Memory B cell (primary cell): ENCODE measurements around the gene N4BP2L2.

Experiments
- ATAC-seq: fragments of 150-1000 bp; cut with Tn5 transposase; 2 replicates; pipeline ENCODE4 v1.10.0; 2021; ENCODE audit warnings: low read depth, mild to moderate bottlenecking, moderate library complexity
- DNase-seq, 2 donors: peaks; one replicate each; pipeline ENCODE4 v3.0.0; 2022; ENCODE audit warnings: low spot score in 2 of 2
- H3K27ac Mint-ChIP-seq: one replicate; pipeline ENCODE4 v1.8.0; 2022; ENCODE audit warnings: mild to moderate bottlenecking, moderate library complexity, mixed read lengths
- H3K27me3 Mint-ChIP-seq: one replicate; pipeline ENCODE4 v1.8.0; 2022; ENCODE audit warnings: mixed read lengths
- H3K36me3 Mint-ChIP-seq: one replicate; pipeline ENCODE4 v1.8.0; 2022; ENCODE audit warnings: mild to moderate bottlenecking, mixed read lengths
- H3K4me1 Mint-ChIP-seq: one replicate; pipeline ENCODE4 v1.8.0; 2022; ENCODE audit warnings: mixed read lengths
- H3K4me3 Mint-ChIP-seq: one replicate; pipeline ENCODE4 v1.8.0; 2022; ENCODE audit warnings: mild to moderate bottlenecking, moderate library complexity, mixed read lengths
- H3K9me3 Mint-ChIP-seq: one replicate; pipeline ENCODE4 v1.8.0; 2022; ENCODE audit warnings: mixed read lengths

N4BP2L2 gene

GRCh38 chr13:32549788-32550187 is 11.2 kb upstream of the N4BP2L2 start:
- Mint-ChIP-seq H3K27ac (no peak overlapping the region), H3K4me1 (peaks cover 7% of the 10 kb centered on the region), H3K36me3 (peaks cover 3% of the 10 kb centered on the region), H3K4me3 (no peak overlapping the region), H3K27me3 (peaks cover 3% of the 10 kb centered on the region), H3K9me3 (peaks cover 1% of the 10 kb centered on the region)
- no peak for DNase-seq
- ATAC-seq = no peak

GRCh38 chr13:32548837-32549236 is 10.2 kb upstream of the N4BP2L2 start:
- Mint-ChIP-seq H3K36me3 (peaks cover 3% of the 10 kb centered on the region), H3K27me3 (peaks cover 3% of the 10 kb centered on the region), H3K9me3 (peaks cover 1% of the 10 kb centered on the region), H3K4me3 (no peak overlapping the region), H3K27ac (no peak overlapping the region), H3K4me1 (peaks cover 7% of the 10 kb centered on the region)
- no peak for ATAC-seq
- no peak for DNase-seq

GRCh38 chr13:32545083-32545482 is 6.5 kb upstream of the N4BP2L2 start:
- Mint-ChIP-seq H3K27ac (peak overlapping the region; percentile 40), H3K4me1 (peaks cover 7% of the 10 kb centered on the region), H3K27me3 (no peaks in the 10 kb centered on the region), H3K9me3 (no peaks in the 10 kb centered on the region), H3K36me3 (no peaks in the 10 kb centered on the region), H3K4me3 (no peak overlapping the region)
- ATAC-seq (peak; percentile 90), DNase-seq (no peak)

GRCh38 chr13:32542221-32542620 is 3.6 kb upstream of the N4BP2L2 start:
- Mint-ChIP-seq H3K4me3 (no peak overlapping the region), H3K4me1 (peaks cover 14% of the 10 kb centered on the region), H3K9me3 (no peaks in the 10 kb centered on the region), H3K27ac (no peak overlapping the region), H3K27me3 (no peaks in the 10 kb centered on the region), H3K36me3 (no peaks in the 10 kb centered on the region)
- no peak for ATAC-seq
- no peak for DNase-seq

- H3K36me3 Mint-ChIP-seq = peaks cover 23% of the 10 kb centered on the region
- peak overlapping the region; percentile 97 for H3K4me3 Mint-ChIP-seq
- ATAC-seq (peak; percentile 71), DNase-seq (no peak)
- peaks cover 33% of the 10 kb centered on the region for H3K4me1 Mint-ChIP-seq
- peak overlapping the region; percentile 100 for H3K27ac Mint-ChIP-seq
- H3K27me3 Mint-ChIP-seq = no peaks in the 10 kb centered on the region
- no peaks in the 10 kb centered on the region for H3K9me3 Mint-ChIP-seq
These were observed 413 bp downstream of the N4BP2L2 start for GRCh38 chr13:32538143-32538620.

GRCh38 chr13:32537580-32538142 is 934 bp downstream of the N4BP2L2 start:
- ATAC-seq = peak; percentile 16
- Mint-ChIP-seq H3K36me3 (peaks cover 23% of the 10 kb centered on the region), H3K27ac (peak overlapping the region; percentile 100), H3K9me3 (no peaks in the 10 kb centered on the region), H3K27me3 (no peaks in the 10 kb centered on the region), H3K4me3 (peak overlapping the region; percentile 97), H3K4me1 (peaks cover 33% of the 10 kb centered on the region)
- DNase-seq = no peak

GRCh38 chr13:32535748-32536147 is 2.8 kb downstream of the N4BP2L2 start:
- no peak for DNase-seq
- no peaks in the 10 kb centered on the region for H3K9me3 Mint-ChIP-seq
- peaks cover 23% of the 10 kb centered on the region for H3K36me3 Mint-ChIP-seq
- ATAC-seq = no peak
- H3K27me3 Mint-ChIP-seq = no peaks in the 10 kb centered on the region
- peaks cover 47% of the 10 kb centered on the region for H3K4me1 Mint-ChIP-seq
- no peak overlapping the region for H3K4me3 Mint-ChIP-seq
- H3K27ac Mint-ChIP-seq = peak overlapping the region; percentile 43

- Mint-ChIP-seq H3K4me3 (no peak overlapping the region), H3K4me1 (peaks cover 47% of the 10 kb centered on the region), H3K9me3 (no peaks in the 10 kb centered on the region), H3K27me3 (no peaks in the 10 kb centered on the region), H3K27ac (peak overlapping the region; percentile 16), H3K36me3 (peaks cover 23% of the 10 kb centered on the region)
- DNase-seq = no peak
- ATAC-seq = no peak
These were observed 3.5 kb downstream of the N4BP2L2 start for GRCh38 chr13:32535115-32535514.

GRCh38 chr13:32530841-32531253 is 7.7 kb downstream of the N4BP2L2 start:
- Mint-ChIP-seq H3K4me1 (peaks cover 37% of the 10 kb centered on the region), H3K9me3 (no peaks in the 10 kb centered on the region), H3K36me3 (peaks cover 17% of the 10 kb centered on the region), H3K27ac (peak overlapping the region; percentile 84), H3K27me3 (no peaks in the 10 kb centered on the region), H3K4me3 (peak overlapping the region; percentile 39)
- ATAC-seq (peak; percentile 75), DNase-seq (no peak)

- Mint-ChIP-seq H3K27ac (peak overlapping the region; percentile 10), H3K4me3 (no peak overlapping the region), H3K9me3 (no peaks in the 10 kb centered on the region), H3K27me3 (no peaks in the 10 kb centered on the region), H3K36me3 (peaks cover 12% of the 10 kb centered on the region), H3K4me1 (peaks cover 24% of the 10 kb centered on the region)
- DNase-seq (no peak), ATAC-seq (no peak)
These were observed 10.2 kb downstream of the N4BP2L2 start for GRCh38 chr13:32528358-32528757.

GRCh38 chr13:32527151-32527550 is 11.4 kb downstream of the N4BP2L2 start:
- H3K27ac Mint-ChIP-seq = no peak overlapping the region
- H3K9me3 Mint-ChIP-seq = no peaks in the 10 kb centered on the region
- peaks cover 20% of the 10 kb centered on the region for H3K4me1 Mint-ChIP-seq
- H3K27me3 Mint-ChIP-seq = no peaks in the 10 kb centered on the region
- ATAC-seq = no peak
- H3K36me3 Mint-ChIP-seq = peaks cover 12% of the 10 kb centered on the region
- DNase-seq = no peak
- no peak overlapping the region for H3K4me3 Mint-ChIP-seq

GRCh38 chr13:32525766-32526165 is 12.8 kb downstream of the N4BP2L2 start:
- ATAC-seq = no peak
- no peaks in the 10 kb centered on the region for H3K9me3 Mint-ChIP-seq
- no peaks in the 10 kb centered on the region for H3K27me3 Mint-ChIP-seq
- H3K4me1 Mint-ChIP-seq = peaks cover 8% of the 10 kb centered on the region
- H3K36me3 Mint-ChIP-seq = peaks cover 15% of the 10 kb centered on the region
- H3K27ac Mint-ChIP-seq = no peak overlapping the region
- DNase-seq = no peak
- no peak overlapping the region for H3K4me3 Mint-ChIP-seq

GRCh38 chr13:32515246-32515645 is 23.3 kb downstream of the N4BP2L2 start:
- H3K27ac Mint-ChIP-seq = no peak overlapping the region
- H3K9me3 Mint-ChIP-seq = no peaks in the 10 kb centered on the region
- DNase-seq = no peak
- no peak overlapping the region for H3K4me3 Mint-ChIP-seq
- no peaks in the 10 kb centered on the region for H3K27me3 Mint-ChIP-seq
- no peak for ATAC-seq
- peaks cover 19% of the 10 kb centered on the region for H3K36me3 Mint-ChIP-seq
- H3K4me1 Mint-ChIP-seq = no peaks in the 10 kb centered on the region

- no peak overlapping the region for H3K4me3 Mint-ChIP-seq
- no peaks in the 10 kb centered on the region for H3K4me1 Mint-ChIP-seq
- ATAC-seq (no peak), DNase-seq (no peak)
- no peak overlapping the region for H3K27ac Mint-ChIP-seq
- no peaks in the 10 kb centered on the region for H3K9me3 Mint-ChIP-seq
- H3K27me3 Mint-ChIP-seq = no peaks in the 10 kb centered on the region
- H3K36me3 Mint-ChIP-seq = peaks cover 10% of the 10 kb centered on the region
These were observed 27.1 kb downstream of the N4BP2L2 start for GRCh38 chr13:32511482-32511881.

GRCh38 chr13:32504876-32505275 is 33.7 kb downstream of the N4BP2L2 start:
- no peak for ATAC-seq
- DNase-seq = no peak
- no peaks in the 10 kb centered on the region for H3K27me3 Mint-ChIP-seq
- H3K9me3 Mint-ChIP-seq = no peaks in the 10 kb centered on the region
- H3K36me3 Mint-ChIP-seq = peaks cover 2% of the 10 kb centered on the region
- H3K4me1 Mint-ChIP-seq = peaks cover 7% of the 10 kb centered on the region
- peak overlapping the region; percentile 39 for H3K27ac Mint-ChIP-seq
- H3K4me3 Mint-ChIP-seq = no peak overlapping the region
